ENCODE data around the gene MAPT.
"Not testable (repeated sequence)": the region's sequence is repeated elsewhere in the genome, so short reads cannot be mapped to it uniquely, and the experiment has no call there.

Gene MAPT

DNA sequence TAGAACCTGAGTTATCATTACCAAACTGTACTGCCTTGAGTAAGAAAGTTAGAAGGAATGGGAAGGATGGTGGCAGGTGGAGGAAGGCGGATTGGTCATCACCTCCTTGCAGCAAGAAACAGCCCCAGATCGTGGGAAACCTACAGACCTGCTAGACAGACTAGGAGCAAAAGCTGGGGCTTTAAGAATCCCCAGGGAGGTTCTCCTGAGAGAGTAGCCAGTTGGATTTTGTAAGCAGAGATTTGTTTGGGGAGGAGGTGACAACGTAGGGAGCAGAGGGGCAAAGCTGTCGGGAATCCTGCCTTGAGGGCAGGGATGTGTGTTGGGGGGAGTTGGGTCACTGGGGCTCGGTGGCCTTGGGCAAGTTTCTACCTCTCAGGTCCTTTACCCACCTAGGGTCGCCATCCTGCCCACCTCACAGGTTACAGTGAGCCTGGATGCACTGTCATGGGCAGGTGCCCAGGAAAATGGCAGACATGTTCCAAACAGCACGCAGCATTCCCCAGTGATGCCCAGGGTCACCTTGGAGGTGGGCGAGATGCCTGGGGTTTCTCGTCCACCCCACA, 55.5 kb downstream of the MAPT start:
- no peak for DNase-seq (ENCODE audit: low read depth in 3 of 3, low spot score in 1 of 3)

- no peak for DNase-seq (ENCODE audit: low read depth in 3 of 3, low spot score in 1 of 3)
Observed at GRCh38 chr17:45950888-45951287, 56.5 kb downstream of the MAPT start.

GRCh38 chr17:45951403-45951802, 57.0 kb downstream of the MAPT start:
- no peak for DNase-seq (ENCODE audit: low read depth in 3 of 3, low spot score in 1 of 3)

DNA sequence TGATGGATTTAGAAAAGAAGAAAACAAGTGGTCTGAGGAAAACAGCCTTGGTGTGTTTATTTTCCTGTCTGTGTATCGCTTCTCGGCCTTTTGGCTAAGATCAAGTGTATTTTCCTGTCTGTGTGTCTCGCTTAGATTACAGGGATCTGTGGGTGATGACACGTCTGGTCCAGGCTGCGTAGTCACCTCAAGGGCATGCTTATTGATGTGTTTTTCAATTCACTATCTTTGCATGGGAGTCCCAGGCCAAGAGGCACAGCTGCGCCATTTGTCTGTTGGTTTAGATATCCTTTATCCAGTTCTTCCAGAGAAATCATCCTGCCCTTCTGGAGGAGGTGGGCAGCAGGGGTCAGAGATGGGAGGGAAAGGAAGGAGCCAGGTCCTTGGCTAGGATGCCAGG, 57.6 kb downstream of the MAPT start:
- no peak for DNase-seq (ENCODE audit: low read depth in 3 of 3, low spot score in 1 of 3)

- no peak for DNase-seq (ENCODE audit: low read depth in 3 of 3, low spot score in 1 of 3)
Observed at GRCh38 chr17:45952814-45953320, 58.5 kb downstream of the MAPT start.

DNA sequence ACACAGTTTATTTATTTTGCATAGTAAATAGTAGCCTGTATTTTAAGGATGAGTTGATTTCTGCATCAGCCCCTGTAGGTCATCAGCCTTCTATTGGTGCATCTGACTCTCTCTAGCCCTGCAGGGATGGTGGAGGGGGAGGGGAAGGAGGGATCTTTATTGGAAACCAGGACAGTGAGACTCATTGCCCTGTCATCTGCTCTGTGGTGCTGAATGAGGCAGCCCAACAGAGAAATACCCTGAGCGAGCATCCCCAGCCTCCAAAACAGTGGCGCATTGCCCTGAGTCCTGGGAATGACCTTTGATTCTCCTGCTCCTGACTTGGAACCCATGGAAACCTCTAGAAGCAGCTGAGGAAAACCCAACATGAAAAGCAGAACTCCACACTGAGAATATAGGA, 59.2 kb downstream of the MAPT start:
- DNase-seq (ENCODE audit: low read depth in 3 of 3, low spot score in 1 of 3), result no peak

- DNase-seq (ENCODE audit: low read depth in 3 of 3, low spot score in 1 of 3), result no peak
Observed at GRCh38 chr17:45954914-45955313, 60.6 kb downstream of the MAPT start.

DNA sequence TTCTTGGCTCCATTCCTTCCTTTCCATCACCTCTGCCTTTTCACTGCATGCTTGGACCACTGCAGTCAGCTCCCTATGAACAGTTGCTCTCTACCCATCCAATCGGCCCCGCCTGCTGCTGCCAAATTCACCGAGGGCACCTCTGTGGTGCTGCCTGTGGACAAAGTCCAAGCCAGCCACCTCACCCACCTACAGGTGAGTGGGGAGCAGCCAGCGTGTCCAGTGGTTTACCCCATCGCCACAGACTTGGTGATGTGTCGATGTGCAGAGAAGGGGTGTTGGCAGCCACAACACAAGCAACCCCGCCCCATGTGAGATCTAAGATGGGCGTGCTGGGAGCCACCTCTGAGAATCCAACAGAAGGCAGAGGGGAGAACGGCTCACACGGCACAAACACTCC, 61.0 kb downstream of the MAPT start:
- DNase-seq (ENCODE audit: low read depth in 3 of 3, low spot score in 1 of 3), result no peak

GRCh38 chr17:45956090-45956489, 61.7 kb downstream of the MAPT start:
- DNase-seq (ENCODE audit: low read depth in 3 of 3, low spot score in 1 of 3), result no peak

DNA sequence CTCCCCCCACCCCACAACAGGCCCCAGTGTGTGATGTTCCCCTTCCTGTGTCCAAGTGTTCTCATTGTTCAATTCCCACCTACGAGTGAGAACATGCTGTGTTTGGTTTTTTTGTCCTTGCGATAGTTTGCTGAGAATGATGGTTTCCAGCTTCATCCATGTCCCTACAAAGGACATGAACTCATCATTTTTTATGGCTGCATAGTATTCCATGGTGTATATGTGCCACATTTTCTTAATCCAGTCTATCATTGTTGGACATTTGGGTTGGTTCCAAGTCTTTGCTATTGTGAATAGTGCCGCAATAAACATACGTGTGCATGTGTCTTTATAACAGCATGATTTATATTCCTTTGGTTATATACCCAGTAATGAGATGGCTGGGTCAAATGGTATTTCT, 62.4 kb downstream of the MAPT start:
- DNase-seq (ENCODE audit: low read depth in 3 of 3, low spot score in 1 of 3), result not testable (repeated sequence)

- DNase-seq (ENCODE audit: low read depth in 3 of 3, low spot score in 1 of 3), result no peak
Observed at GRCh38 chr17:45958307-45958706, 64.0 kb downstream of the MAPT start.

DNA sequence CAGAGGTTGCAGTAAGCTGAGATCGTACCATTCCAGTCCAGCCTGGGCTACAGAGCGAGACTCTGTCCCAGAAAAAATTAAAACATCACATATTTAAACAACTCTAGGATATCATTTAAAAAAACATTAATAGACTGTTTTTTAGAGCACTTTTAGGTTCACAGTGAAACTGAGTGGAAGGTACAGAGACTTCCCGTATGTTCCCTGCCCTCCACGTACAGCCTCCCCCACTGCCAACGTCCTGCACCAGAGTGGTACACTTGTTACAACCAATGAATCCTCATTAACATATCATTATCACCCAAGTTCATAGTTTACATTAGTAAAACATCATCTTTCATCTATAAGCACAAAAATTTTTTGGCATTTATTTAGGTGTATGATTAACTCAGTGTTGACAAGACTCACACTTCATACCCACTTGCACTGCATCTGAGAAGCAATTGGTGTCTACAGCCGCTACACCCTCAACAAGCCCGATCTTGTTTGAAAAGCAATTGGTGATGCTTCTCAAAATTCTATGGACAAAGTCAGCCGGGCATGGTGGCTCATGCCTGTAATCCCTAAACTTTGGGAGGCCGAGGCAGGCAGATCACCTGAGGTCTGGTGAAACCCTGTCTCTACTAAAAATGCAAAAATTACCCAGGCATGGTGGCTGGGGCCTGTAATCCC, 64.8 kb downstream of the MAPT start:
- no peak for DNase-seq (ENCODE audit: low read depth in 3 of 3, low spot score in 1 of 3)

GRCh38 chr17:45960311-45960710, 66.0 kb downstream of the MAPT start:
- no peak for DNase-seq (ENCODE audit: low read depth in 3 of 3, low spot score in 1 of 3)

- no peak for DNase-seq (ENCODE audit: low read depth in 3 of 3, low spot score in 1 of 3)
Observed at GRCh38 chr17:45961206-45961605, 66.9 kb downstream of the MAPT start.

DNA sequence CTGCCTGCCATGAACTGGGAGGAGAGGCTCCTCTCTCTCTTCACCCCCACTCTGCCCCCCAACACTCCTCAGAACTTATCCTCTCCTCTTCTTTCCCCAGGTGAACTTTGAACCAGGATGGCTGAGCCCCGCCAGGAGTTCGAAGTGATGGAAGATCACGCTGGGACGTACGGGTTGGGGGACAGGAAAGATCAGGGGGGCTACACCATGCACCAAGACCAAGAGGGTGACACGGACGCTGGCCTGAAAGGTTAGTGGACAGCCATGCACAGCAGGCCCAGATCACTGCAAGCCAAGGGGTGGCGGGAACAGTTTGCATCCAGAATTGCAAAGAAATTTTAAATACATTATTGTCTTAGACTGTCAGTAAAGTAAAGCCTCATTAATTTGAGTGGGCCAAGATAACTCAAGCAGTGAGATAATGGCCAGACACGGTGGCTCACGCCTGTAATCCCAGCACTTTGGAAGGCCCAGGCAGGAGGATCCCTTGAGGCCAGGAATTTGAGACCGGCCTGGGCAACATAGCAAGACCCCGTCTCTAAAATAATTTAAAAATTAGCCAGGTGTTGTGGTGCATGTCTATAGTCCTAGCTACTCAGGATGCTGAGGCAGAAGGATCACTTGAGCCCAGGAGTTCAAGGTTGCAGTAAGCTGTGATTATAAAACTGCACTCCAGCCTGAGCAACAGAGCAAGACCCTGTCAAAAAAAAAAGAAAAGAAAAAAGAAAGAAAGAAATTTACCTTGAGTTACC, 68.0 kb downstream of the MAPT start:
- DNase-seq (ENCODE audit: low read depth in 3 of 3, low spot score in 1 of 3), result no peak

DNA sequence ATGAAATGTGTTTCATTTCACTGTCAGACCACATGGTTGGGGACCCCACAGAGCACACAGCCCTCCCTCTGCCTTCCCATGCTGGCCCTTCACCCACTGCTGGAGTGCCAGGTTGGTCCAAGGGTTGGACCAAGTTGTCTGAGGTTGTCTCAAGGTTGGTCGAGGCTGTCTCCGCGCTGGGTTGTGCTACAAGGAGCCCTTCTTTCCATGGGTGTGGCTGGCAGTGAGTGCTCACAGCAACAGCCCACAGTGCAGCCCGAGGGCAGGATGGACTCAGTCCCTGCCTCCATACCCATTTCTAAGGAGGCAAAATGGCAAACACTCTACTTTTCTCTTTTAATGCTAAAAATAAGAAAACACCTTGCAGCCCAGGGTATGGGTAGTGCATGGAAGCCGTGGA, 68.9 kb downstream of the MAPT start:
- DNase-seq (ENCODE audit: low read depth in 3 of 3, low spot score in 1 of 3), result no peak

- DNase-seq (ENCODE audit: low read depth in 3 of 3, low spot score in 1 of 3), result no peak
Observed at GRCh38 chr17:45963889-45964288, 69.5 kb downstream of the MAPT start.

DNA sequence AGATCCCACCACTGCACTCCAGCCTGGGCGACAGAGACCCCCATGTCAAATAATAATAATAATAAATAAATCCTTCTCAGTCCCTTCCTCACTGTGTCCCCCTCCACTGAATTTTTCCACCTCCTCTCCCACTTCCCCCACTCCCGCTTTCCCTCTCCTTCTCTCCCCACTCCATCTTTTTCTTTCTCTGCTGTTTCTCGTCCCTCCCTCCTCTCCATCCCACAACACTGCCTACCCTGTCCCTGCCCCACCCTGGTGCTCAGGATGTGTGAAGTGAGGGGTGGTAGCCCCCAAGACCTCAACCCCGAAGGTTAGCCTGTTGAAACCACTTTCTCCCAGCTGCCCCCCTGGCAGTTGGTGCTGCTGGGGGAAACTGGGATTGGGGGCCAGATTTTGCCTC, 70.3 kb downstream of the MAPT start:
- DNase-seq (ENCODE audit: low read depth in 3 of 3, low spot score in 1 of 3), result no peak

- no peak for DNase-seq (ENCODE audit: low read depth in 3 of 3, low spot score in 1 of 3)
Observed at GRCh38 chr17:45965812-45966211, 71.5 kb downstream of the MAPT start.

DNA sequence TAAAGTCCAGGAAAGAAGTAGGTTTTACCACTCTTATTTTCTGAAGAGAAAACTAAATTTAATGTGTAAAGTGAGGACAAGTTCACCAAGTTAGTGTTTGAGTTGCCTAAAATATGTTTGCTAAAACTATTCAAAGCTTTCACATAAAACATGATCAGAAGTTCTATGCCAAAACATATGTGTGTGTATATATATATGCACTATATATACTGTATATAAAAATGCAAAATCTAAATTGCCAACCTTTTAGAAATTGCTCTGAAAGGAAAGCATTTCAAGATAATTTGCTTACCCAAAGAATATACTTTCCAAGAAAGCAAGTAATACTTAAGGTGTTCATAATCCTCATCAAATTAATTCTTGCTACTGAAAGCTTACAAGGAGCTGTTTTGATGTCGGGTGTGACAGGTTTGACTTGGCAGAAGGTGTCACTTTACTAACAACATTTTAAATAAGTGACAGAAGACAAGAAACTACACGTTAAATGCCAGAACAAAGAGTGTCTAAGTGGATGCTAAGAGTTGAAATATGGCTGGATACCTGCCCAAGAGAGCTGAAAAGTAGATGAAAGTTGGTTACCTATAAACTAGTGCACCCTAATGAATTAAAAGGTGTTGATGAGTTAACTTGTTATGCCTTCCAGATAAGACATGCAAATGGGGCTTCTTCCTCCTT, 72.4 kb downstream of the MAPT start:
- no peak for DNase-seq (ENCODE audit: low read depth in 3 of 3, low spot score in 1 of 3)

DNA sequence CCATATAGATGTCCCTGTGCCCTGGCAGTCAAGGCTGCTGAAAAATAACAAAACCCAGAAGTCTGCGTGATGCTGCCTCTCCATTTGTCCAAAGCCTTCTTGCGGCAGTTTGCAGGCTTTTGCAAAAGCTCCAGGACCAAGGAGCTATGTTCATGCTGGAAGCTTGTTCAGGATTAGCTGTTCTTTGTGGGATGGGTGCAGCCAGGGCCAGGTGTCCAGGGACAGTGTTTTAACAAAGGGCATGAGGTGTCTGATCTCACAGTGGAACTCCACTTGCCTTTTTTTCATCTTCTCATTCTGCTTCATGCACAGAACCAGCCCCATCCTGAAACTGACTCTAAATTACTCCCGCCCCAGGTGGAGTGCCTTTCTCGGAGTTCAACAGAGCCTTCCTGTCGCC, 73.0 kb downstream of the MAPT start:
- no peak for DNase-seq (ENCODE audit: low read depth in 3 of 3, low spot score in 1 of 3)

DNA sequence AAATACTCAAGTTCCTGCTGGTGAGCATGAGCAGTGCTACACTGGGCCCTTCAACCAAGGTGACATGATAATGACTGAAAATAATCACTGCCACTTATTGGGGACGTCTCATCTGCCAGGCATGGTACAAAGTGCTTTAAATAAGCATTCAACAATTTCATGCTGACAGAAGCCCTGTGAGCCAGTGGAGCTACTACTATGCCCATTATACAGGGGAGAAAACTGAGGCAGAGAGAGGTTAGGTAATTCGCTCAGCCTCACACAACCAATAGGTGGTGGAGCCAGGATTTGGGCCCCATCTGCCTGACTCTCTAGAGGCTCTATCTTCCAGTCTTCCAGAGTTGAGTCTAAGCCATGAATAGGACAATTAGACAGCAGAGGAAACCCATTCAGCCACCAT, 74.4 kb downstream of the MAPT start:
- DNase-seq (ENCODE audit: low read depth in 3 of 3, low spot score in 1 of 3), result no peak
